Effector CD4-positive, alpha-beta T cell (primary cell): ENCODE data around the gene RALY.

Source experiments
- DNase-seq: peaks from one replicate; pipeline ENCODE4 v3.0.0-alpha.2; 2020
- total RNA-seq: gene quantifications from one replicate; lab custom pipeline; 2026; lab: John Stamatoyannopoulos, UW

The RALY gene
- 141 reads per million, percentile 88 among the genes with 10 or more reads in this experiment for total RNA-seq

DNA sequence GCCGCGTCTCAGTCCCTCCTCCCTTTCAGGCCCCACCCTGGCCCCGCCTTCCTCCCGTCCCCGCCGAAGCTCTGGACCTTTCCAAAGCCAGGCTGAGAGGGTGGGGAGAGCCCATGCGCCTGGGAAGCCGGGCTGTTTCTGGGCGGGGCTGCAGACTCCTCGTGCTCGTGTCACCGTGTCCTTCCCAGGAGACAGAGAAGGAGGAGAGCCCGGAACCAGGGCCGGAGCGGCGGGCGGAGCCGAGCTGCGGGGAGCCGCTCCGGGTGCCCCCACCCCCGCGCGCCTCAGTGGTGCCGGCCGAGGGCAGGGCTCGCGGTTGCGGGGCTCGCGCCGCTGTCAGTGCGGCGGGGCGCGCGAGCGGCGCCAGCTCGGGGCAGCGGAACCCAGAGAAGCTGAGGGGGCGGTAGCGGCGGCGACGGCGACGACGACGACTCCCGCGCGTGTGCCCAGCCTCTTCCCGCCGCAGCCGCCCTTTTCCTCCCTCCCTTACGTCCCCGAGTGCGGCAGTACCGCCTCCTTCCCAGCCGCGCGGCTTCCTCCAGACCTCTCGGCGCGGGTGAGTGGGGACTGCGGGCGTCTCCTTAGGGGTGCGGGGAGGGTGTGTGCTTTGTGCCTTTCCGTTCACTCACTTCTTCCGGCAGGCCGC is at the start of gene RALY:
Gene RALY, plus strand, starts transcription at position 336 of the 646 bp plus-strand sequence. CDS start 78,164 bp downstream, outside the sequence.
- DNase-seq: peak; percentile 91

DNA sequence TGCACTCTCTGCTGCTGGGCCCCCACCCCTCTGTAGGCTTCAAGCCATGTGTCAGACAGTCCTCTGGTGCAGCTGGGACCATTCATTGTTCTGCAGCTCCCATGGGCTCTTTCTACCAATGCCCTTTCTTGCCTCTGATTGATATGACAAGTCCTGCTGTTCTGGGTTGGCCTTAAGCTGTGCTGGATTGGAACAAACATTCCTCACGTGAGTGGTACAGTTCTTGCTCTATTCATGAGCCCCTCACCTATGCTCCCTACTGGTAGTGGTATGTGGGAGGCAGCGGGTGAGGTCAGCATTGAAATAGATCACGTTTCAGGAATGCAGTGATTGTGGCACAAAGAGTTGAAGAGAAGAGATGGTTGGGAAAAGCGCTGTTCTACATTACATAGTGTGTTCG is 48.8 kb upstream of the RALY start:
- DNase-seq: no peak

DNA sequence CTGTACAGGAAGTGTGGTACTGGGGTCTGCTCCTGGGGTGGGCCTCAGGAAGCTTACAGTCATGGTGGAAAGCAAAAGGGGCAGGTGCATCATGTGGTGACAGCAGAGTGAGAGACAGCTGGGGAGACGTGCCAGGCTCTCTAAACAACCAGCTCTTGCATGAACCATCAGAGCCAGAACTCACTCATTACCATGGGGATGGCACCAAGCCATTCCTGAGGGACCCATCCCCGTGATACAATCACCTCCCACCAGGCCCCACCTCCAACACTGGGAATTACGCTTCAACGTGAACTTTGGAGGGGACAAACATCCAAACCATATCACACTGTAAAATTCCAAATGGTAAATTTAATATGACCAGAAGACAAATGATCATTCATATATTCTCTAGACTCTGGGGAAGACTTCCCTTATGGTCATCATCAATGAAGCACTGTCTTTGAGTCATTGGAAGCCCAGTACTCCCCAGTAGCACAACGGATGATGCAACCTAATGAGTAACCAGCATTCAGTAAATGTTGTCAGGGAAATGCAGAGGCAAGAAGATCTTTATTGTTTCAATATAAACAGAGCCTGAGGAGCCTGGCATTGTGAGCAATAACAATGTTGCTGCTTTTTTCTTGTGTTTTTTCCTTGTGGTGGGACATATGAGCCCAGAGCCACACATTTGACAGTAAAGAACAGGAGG is 48.2 kb upstream of the RALY start:
- no peak for DNase-seq

DNA sequence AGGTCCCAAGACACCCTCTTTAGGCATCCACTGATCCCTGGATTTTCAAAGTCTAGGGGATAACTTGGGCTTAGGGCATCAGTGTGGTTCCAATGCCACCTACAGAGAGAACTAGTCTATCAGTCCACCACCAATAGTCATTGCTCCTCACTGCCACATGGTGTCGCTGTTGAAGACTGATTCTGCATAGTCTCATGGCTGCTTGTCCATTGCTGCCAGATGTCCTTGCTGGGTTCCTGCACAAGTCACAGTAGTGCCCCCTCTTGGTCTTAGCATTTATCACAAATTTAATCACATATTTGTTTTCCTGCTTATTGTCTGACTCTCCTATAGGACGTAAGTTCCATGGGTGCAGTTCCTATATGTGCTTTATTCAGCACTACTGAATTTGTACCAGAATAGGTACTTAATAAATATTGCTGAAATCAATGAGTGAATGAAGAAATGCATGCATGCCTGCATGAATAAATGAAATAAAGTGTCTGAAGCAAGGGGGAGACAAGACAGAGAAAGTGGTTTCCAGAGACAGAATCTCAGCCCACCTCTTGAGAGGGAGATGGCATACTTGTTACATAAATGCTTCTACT is 45.9 kb upstream of the RALY start:
- peak; percentile 14 for DNase-seq

DNA sequence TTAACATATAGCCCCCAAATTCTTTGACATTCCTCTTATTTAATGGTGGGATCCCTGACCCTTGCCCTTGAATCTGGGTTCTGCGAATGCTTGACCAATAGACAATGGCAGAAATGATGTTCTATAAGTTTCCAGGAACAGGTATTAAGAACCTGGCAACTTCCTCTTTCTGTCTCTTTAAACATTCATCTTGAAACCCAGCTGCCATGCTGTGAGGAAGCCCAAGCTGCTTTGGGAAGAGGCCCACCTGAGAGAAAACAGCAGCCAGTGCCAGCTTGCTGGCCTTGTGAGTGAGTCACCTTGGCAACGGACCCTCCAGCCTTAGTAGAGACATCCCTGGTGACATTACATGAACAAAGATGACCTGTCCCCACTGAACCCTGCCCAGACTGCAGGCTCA is 45.2 kb upstream of the RALY start:
- no peak for DNase-seq

DNA sequence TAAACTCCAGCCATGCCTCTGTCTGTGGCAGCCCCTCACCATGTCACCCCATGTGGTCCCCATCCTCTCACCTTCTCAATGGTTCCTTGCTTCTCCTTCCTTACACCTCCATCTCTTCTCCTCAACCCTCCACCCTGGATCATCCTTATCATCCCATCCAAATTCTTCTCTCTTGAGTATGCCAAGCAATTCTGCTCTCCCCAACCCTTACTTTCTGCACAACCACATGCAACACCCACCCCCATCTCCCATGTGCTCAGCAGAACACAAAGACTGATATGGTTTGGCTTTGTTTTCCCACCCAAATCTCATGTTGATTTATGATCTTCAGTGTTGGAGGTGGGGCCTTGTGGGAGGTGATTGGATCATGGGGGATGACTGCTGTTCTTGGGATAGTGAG is 42.5 kb upstream of the RALY start:
- DNase-seq: no peak

DNA sequence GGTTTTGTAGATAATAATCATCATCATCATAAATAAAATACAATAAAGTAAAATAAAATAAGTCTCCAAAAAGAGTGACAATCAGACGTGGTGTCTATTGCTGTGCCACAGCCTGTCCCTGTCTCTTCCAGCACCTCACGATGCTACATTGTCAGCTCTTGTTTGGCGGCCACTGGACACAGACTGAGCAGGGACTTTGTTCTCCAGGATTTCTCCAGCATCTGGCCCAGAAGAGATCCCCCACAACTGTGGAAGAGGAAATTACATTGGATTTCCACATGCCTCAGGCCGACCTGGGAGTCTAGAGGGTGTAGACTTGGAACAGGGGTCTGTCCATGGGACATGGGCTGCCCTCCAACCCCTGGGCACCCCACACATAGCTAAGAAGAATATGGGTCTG is 39.2 kb upstream of the RALY start:
- no peak for DNase-seq

DNA sequence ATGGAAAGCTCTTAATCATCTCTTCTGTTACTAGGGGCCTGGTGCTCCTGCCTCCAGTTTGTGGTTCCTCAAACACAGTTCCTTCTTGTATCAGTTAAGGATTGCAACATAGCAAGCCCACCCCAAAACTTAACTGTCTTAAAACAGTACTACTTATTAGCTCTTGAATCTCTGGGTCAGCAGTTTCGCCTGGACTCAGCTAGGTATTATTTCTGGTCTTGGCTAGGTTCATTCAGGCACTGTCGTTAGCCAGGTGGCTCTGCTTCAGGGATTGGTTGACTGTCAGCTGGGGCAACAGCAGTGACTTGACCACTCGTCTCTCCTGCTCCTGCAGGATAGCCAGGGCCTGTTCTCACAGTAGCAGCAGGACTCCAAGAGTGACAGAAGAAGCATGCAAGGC is 30.0 kb upstream of the RALY start:
- DNase-seq: no peak

DNA sequence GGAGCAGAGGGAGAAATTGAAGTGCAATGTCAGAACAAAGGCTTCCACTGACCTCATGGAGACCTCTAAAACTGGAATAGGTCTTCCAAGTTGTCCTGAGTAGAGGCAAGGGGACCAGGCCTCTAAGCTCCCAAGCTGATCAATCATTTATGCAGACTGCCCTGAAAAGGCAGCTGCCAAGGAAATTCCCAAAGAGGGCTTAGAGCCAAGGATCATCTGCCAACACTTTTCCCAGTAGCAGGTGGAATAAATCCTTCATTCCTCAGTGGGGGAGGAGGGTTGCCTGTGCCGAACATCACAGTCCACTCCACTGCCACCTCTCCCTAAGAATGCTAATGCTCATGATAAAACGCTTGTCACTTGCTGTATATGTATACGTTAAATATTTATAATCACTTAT is 29.3 kb upstream of the RALY start:
- no peak for DNase-seq

DNA sequence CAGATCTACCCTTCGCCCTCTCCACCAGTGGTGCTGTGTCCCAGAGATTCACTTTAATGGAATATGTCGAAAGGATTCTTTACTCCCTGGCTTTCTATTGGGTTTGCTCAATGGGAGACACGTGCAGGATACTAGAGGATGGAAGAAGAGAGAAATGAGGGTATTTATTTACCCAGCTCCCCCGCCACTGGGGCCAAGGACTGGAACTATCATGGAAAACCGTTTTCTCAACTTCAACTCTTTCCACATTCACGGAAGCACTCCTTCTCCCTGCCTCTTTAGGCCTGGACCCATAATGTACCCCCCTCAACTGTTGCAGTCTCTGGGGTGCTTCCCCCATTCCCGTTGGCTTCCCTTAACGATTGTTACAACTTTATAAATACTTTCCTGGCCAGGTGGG is 26.6 kb upstream of the RALY start:
- no peak for DNase-seq

DNA sequence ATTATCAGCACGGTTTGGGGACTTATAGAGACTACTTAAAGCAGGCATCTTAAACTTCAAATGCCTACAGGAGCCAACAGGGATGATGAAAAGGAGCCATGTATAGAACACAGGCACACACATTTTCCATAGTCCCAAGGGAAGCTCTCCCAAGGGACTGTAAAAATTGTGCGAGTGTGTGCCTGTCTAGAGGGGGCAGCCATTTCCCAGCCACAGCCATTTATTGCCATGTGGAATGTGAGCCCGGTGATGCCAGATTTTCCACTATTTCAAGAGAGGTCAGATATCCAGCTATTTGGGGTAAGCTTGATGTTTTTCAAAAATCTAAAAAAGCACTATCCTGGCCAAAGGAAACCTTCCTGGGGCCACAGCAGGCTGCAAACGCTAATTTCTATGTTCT is 24.1 kb upstream of the RALY start:
- no peak for DNase-seq

DNA sequence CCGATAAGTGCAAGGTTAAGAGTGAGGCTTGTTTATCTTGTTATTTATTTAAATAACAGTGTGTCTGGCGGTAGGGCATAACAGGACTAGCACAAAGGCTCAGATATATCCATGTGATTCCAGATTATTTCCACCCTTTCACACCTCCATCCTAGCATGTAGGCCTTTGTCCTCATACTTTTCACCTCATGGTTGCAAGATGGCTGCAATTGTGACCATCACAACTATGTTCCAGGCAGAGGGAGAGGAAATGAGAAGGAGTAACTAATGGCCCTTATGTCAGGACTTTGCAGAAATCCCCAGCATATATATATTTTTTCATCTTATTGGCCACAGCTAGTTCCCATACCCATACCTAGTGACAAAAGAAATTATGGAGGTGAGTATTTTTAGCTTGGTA is 23.5 kb upstream of the RALY start:
- no peak for DNase-seq

DNA sequence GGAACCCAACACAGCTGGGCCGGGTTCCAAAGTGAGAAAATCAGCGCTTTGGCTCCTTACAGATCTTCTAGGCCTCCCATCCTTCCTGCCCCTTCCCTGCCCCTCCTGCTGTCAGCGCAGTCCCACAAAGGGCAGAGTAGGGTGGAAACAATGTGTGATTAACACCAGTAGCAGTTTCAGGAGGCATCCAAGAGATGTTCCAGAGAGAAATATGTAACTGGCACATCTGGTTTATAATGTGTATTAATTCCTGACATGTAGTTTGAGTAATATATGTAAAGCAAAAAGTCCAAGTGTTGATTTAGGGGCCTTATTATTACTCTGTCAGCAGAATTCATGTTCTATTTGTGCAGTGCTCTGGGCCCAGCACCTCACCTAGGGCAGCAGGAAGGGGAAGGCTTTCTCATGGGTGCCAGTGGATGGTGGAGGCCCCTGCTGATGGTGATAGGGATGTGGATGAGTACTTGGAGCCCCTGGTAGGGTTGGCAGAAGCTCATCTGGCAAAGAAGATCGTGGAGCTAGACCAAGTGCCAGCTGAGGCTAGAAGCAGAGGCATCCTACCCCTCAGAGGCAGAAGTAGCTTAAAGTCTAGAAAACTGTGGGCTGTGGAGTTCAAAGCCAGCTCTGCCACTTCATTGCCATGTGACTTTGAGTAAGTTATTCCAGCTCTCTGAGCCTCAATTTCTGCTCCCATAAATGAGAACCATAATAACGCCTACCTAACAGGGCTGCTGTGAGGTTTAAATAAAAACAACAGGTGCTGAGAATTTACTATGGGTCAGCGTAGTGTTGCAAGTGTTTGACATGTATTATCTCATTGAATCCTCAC is 22.4 kb upstream of the RALY start:
- no peak for DNase-seq

DNA sequence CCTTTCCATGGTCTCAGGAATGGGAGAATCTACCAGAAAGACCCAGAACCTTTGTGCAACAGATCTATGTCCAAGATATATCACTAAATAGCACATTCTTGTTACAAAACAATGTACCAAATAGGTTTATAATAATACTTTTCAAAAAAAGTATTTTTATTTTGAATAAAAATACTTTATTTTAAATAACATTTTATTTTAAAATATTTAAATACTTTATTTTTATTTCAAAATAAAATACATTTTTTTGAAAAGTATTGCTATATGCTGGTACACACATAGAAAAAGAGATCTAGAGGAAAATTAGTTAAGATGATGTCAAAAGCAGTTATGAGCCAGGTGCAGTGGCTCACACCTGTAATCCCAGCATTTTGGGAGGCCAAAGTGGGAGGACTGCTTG is 16.8 kb upstream of the RALY start:
- no peak for DNase-seq

DNA sequence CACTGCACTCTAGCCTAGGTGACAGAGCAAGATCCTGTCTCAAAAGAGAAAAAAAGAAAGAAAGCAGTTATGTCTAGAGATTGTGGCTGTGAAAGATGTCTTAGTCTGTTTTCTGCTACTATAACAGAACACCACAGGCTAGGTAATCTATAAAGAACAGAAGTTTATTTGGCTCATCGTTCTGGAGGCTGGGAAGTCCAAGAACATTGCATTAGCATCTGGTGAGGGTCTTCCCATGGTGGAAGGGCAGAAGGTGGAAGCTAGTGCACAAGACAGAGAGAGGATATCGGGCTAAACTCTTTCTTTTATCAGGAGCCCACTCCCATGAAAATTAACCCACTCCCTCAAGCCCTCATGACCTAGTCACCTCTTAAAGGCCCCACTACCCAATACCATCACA is 16.2 kb upstream of the RALY start:
- no peak for DNase-seq

DNA sequence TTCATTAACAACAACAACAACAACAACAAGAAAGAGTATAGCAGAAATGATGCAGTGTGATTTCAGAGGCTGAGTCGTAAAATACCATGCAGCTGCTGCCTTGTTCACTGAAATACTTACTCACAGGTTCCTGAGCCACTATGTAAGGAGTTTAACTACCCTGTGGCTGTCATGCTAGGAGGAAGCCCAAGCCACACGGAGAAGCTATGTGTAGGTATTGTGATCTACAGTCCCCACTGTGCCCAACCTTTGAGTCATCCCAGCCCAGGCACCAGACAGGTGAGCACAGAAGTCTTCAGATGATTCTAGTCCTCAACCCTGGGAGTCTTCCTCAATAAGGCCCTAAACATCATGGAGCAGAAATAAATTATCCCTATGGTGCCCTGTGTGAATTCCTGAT is 14.6 kb upstream of the RALY start:
- no peak for DNase-seq

DNA sequence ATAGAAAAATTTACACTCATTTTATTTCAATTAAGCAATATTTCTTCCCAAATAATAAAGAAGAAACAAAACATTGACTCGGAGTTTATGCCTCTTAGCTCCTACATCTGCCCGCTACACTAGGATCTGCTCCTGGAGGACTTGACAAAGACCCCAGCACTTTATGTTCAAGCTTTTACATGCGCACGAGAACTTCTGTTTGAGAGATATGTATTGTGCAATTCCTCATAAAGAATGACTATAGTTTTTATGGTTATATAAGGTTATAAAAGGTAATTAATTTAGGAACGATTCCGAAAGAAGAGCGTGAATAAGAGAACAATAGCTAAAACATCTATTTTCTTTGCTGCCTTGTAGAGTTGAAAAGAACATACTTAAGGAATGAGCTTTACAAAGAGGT is 12.4 kb upstream of the RALY start:
- DNase-seq: no peak

DNA sequence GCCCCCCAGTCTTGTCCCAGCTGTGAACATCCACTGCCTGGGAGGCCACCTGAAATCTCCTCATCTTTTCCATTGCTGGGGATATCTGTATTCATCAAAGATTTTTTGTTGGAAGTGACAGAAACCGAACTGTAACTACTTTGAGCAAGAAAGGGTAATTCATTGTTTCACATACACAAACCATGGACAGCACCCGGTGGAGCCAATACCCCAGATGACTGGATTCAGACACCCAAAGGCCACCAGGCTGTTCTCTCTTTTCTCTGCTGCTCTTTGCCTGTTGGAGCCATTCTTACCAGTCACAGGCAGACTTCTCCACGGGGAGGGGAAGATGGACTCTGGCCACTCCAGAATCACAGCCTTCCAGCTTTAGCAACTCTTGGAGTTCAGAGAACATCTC is 11.7 kb upstream of the RALY start:
- no peak for DNase-seq

DNA sequence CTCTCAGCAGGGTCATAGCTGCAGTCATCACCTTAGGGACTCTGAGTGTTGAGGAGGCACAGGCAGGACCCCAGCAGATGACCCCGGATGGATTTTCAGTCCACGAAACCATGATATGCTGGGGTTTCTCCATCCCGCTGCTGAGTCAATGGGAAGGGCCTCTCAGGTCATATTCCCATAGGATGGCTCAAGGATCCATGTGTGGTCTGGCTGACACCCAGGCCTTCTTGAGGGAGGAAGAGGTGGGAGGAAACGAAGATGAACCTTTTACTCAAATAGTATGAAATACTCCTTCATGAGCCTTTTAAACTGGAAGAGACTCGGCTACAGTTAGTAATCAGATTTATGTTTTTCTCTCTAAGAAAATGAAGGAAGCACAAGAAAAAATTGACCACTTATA is 10.3 kb upstream of the RALY start:
- no peak for DNase-seq

DNA sequence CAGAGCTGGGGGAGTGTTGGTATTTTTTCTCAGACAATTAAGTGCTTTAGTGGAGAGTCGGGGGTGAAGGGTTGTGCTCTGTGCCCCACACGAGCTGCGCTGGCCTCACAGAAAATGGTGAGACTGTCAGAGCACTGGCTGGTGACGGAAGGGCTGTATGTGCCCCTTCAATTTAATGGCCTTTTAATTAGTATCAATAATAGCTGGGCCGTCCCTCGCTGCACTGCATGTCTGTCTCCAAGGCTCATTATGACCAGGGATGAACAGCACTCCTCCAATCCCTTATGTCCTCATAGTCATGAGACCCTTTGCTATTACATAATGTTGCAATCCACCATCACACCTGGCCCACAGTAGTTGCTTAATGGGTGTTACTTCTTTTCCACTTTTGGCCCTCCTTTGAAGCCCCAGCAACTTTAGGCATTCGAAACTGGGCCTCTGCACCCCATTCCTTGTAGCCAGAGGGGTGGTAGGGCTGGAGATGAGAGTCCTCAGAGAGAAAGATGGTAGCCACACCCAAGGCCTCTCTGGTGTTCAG is 9.5 kb upstream of the RALY start:
- DNase-seq: no peak

DNA sequence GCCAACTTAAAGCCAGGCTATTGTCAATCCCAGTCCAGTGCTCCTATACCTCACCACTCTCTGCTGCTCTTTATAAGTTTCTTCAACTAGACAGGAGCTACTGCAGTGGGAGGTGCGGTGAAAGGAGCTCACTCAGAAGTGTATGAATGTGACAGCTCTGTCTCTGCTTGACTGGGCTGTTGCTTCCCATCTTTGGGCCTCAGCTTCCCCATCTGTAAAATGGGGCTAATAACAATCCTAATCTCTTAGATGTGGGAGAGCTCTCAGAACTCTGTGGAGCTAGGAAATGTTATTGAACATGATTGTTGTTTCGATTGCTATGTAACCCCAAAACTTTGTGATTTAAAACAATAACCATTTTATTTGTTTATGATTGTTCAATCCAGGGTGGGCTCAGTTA is 8.4 kb upstream of the RALY start:
- DNase-seq: no peak

DNA sequence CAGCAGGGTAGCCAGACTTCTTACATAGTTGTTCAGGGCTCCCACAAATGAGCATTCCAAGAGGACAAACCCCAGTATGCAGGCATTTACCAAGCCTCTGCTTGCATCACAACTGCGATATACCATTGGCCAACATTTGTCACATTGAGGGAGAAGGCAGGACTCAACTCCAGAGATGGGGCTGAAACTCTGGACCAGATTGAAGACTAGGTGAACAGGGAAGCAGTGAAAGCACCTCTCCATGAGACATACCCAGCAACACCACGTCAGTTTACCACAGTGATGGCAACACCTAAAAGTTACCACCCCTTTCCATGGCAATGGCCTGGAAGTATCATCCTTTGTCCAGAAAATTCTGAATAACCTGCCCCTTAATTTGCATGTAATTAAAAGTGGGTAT is 7.9 kb upstream of the RALY start:
- no peak for DNase-seq

DNA sequence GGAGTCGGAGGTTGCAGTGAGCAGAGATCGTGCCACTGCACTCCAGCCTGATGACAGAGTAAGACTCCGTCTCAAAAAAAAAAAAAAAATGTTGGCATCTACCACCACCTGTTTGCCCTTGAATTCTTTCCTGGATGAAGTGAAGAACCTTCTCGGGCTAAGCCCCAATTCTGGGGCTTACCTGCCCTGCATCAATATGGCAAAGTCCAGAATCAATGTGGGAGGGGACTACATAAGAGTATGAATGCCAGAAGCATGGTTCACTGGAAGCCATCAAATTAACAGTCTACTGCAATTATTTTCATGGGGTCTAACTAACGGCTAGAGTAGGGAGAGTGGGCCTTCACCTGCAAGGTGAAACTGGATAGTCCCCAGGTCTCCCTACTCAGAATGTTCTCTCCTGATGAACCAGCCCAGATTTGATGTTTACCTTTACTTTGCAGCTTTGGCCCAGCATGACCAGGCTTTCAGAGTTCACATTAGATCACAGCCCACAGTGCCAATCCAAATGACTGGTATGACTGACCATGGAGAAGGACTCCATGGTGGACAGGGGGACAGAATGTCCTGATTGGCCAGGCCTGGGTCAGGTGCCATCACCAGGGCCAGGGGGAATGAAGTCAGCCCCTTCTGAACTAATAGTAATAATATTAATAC is 7.0 kb upstream of the RALY start:
- no peak for DNase-seq
